Prostate gland (tissue), 1 donor: ENCODE data around the gene AURKB.

Experiments
- POLR2A ChIP-seq: fragments of 450-650 bp; IDR thresholded peaks from one replicate; pipeline ENCODE4 v1.6.1; 2016; ENCODE audit warnings: antibody characterized with exemption, mild to moderate bottlenecking
- POLR2AphosphoS5 ChIP-seq: sonication (generic); formaldehyde crosslinking; IDR thresholded peaks from one replicate; pipeline ENCODE4 v1.6.1; 2017; ENCODE audit warnings: antibody characterized with exemption

- TF ChIP-seq POLR2A, result no peak
- no peak for TF ChIP-seq POLR2AphosphoS5
Observed at GRCh38 chr17:8162997-8163977, 47.1 kb downstream of the AURKB start.
